OCI-LY1 (cell line): Measurements from ENCODE around the gene TIMMDC1.

Experiments used
- H2AFZ ChIP-seq: fragments of 200-600 bp; sonication (generic), shearing (Covaris generic); 2 replicates; pipeline ENCODE4 v1.6.0; 2014; ENCODE audit warnings: antibody characterized with exemption, mild to moderate bottlenecking, low read length
- H3F3A ChIP-seq: fragments of 200-600 bp; sonication (generic), shearing (Covaris generic); 2 replicates; pipeline ENCODE4 v1.6.0; 2014; ENCODE audit warnings: mild to moderate bottlenecking, antibody characterized with exemption, low read length, moderate library complexity; ENCODE audit not compliant: insufficient read depth
- H3K27ac ChIP-seq: fragments of 200-600 bp; sonication (generic); 2 replicates; pipeline ENCODE4 v1.5.1; 2014; ENCODE audit warnings: low read length, mixed run types, mild to moderate bottlenecking, low read depth; ENCODE audit not compliant: poor library complexity, severe bottlenecking
- H3K27me3 ChIP-seq: fragments of 200-600 bp; sonication (generic); 2 replicates; pipeline ENCODE4 v1.6.0; 2014; ENCODE audit warnings: antibody characterized with exemption, mild to moderate bottlenecking, low read length, moderate library complexity; ENCODE audit not compliant: insufficient read depth
- H3K36me3 ChIP-seq: fragments of 200-600 bp; sonication (generic); 2 replicates; pipeline ENCODE4 v1.6.1; 2014; ENCODE audit warnings: mild to moderate bottlenecking, antibody characterized with exemption, low read length, moderate library complexity, mixed read lengths; ENCODE audit not compliant: insufficient read depth
- H3K4me1 ChIP-seq: fragments of 200-600 bp; sonication (generic); 2 replicates; pipeline ENCODE4 v1.5.1; 2014; ENCODE audit warnings: mild to moderate bottlenecking, low read length, moderate library complexity; ENCODE audit not compliant: insufficient read depth, severe bottlenecking
- H3K4me2 ChIP-seq: fragments of 200-600 bp; sonication (generic), shearing (Covaris generic); 2 replicates; pipeline ENCODE4 v1.6.1; 2014; ENCODE audit warnings: low read length
- H3K4me3 ChIP-seq: fragments of 200-600 bp; sonication (generic); 2 replicates; pipeline ENCODE4 v1.5.1; 2014; ENCODE audit warnings: low read length, low read depth, mild to moderate bottlenecking, mixed read lengths; ENCODE audit not compliant: poor library complexity, severe bottlenecking
- H3K79me2 ChIP-seq: fragments of 200-600 bp; shearing (Covaris generic); 2 replicates; pipeline ENCODE4 v1.6.1; 2016; ENCODE audit warnings: mixed run types, low read length, mixed read lengths; ENCODE audit not compliant: insufficient read depth
- H3K9ac ChIP-seq: fragments of 200-600 bp; sonication (generic), shearing (Covaris generic); 2 replicates; pipeline ENCODE4 v1.6.1; 2014; ENCODE audit warnings: mild to moderate bottlenecking, low read length, mixed read lengths
- H3K9me2 ChIP-seq: fragments of 200-600 bp; sonication (generic), shearing (Covaris generic); 2 replicates; pipeline ENCODE4 v1.6.1; 2014; ENCODE audit warnings: low read depth, mild to moderate bottlenecking, low read length, mixed read lengths
- H3K9me3 ChIP-seq: fragments of 200-600 bp; shearing (Covaris generic); 2 replicates; pipeline ENCODE4 v1.6.1; 2014; ENCODE audit warnings: low read length, mixed read lengths
- H4K20me1 ChIP-seq: fragments of 200-600 bp; sonication (generic), shearing (Covaris generic); 2 replicates; pipeline ENCODE4 v1.6.0; 2016; ENCODE audit warnings: mild to moderate bottlenecking, low read length; ENCODE audit not compliant: insufficient read depth
- EZH2 ChIP-seq: fragments of 200-600 bp; sonication (generic), shearing (Covaris generic); IDR thresholded peaks from 2 replicates; pipeline ENCODE4 v1.8.0; 2017; ENCODE audit warnings: borderline replicate concordance, mixed run types, mild to moderate bottlenecking, antibody characterized with exemption, low read length, moderate library complexity, mixed read lengths
- TF ChIP-seq, protein P1 (sequence below): fragments of 200-600 bp; sonication (generic), shearing (Covaris generic); IDR thresholded peaks from 2 replicates; pipeline ENCODE4 v1.5.1; 2017; ENCODE audit warnings: mild to moderate bottlenecking, antibody characterized with exemption, low read length, moderate library complexity, mixed read lengths

TIMMDC1 gene

DNA sequence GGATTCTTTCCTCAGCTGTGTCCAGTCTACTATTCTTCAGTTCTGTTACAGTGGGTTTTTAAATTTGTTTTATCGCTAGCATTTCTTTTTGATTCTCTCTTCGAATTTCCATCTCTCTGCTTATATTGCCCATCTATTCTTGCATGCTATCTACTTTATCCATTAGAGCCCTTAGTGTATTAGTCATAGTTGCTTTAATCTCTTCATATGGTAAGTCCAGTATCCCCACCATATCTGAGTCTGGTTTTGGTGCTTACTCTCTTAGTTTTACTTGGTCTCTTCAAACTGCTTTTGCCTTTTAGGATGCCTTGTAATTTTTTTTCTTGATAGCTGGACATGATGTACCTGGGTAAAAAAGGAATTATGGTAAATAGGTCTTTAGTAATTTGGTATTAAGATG, 9.1 kb downstream of the TIMMDC1 start:
- H3K4me1 ChIP-seq: no peaks in the 10 kb centered on the region
- H3K79me2 ChIP-seq: peaks cover 3% of the 10 kb centered on the region; the same call in 1 of the 2 replicates
- TF ChIP-seq, protein P1, sequence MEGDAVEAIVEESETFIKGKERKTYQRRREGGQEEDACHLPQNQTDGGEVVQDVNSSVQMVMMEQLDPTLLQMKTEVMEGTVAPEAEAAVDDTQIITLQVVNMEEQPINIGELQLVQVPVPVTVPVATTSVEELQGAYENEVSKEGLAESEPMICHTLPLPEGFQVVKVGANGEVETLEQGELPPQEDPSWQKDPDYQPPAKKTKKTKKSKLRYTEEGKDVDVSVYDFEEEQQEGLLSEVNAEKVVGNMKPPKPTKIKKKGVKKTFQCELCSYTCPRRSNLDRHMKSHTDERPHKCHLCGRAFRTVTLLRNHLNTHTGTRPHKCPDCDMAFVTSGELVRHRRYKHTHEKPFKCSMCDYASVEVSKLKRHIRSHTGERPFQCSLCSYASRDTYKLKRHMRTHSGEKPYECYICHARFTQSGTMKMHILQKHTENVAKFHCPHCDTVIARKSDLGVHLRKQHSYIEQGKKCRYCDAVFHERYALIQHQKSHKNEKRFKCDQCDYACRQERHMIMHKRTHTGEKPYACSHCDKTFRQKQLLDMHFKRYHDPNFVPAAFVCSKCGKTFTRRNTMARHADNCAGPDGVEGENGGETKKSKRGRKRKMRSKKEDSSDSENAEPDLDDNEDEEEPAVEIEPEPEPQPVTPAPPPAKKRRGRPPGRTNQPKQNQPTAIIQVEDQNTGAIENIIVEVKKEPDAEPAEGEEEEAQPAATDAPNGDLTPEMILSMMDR: no peak
- TF ChIP-seq EZH2: no peak
- peaks cover 73% of the 10 kb centered on the region for H3K36me3 ChIP-seq
- no peak overlapping the region for H3K4me3 ChIP-seq
- no peak overlapping the region for H3K27ac ChIP-seq
- no peak overlapping the region for H3K4me2 ChIP-seq
- no peaks in the 10 kb centered on the region for H3K9me3 ChIP-seq
- no peaks in the 10 kb centered on the region for H3K27me3 ChIP-seq
- no peaks in the 10 kb centered on the region for H4K20me1 ChIP-seq
- H2AFZ ChIP-seq: no peak overlapping the region
- H3K9me2 ChIP-seq: no peaks in the 10 kb centered on the region
- H3K9ac ChIP-seq: no peak overlapping the region
- no peaks in the 10 kb centered on the region for H3F3A ChIP-seq

DNA sequence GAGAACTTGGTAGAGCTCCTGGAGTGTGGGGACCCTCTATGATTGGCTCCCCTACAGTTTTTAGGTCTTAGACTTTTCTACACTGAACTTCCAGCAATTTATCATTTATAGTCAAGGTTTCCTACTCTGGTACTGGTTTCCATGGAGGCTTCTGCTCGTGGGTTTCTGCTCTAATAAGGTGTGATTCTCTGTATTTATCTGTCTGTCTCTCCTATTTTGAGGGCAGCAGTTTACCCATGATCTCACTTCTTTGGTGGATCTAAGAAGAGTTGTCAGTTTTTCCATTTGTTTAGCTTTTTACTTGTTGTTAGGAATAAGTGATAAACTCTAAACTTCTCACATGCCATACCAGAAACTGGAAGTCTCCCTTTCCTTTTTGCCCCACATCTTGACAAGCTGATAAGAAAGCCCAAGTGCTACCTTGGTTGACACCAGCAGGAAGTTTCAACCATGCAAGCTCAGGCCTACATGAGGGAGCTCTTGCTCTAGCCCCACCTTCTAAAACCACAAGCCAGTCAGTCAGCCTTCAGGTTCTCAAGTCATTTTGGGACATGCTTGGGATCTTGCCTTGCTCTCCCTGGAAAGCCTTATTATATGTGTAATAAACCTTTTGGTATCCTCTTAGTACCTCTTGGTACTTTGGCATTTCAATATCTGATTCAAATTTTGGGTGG, 10.0 kb downstream of the TIMMDC1 start:
- Histone ChIP-seq H3K27me3 (no peaks in the 10 kb centered on the region), H3K4me2 (no peak overlapping the region), H3K4me3 (no peak overlapping the region), H3K9me3 (no peaks in the 10 kb centered on the region), H3K9ac (no peak overlapping the region), H3K27ac (no peak overlapping the region), H3K79me2 (peaks cover 3% of the 10 kb centered on the region; the same call in 1 of the 2 replicates), H3K36me3 (peaks cover 77% of the 10 kb centered on the region), H4K20me1 (no peaks in the 10 kb centered on the region), H3K4me1 (no peaks in the 10 kb centered on the region), H2AFZ (no peak overlapping the region), H3F3A (no peaks in the 10 kb centered on the region), H3K9me2 (no peaks in the 10 kb centered on the region)
- TF ChIP-seq, protein P1: no peak
- TF ChIP-seq EZH2: no peak

DNA sequence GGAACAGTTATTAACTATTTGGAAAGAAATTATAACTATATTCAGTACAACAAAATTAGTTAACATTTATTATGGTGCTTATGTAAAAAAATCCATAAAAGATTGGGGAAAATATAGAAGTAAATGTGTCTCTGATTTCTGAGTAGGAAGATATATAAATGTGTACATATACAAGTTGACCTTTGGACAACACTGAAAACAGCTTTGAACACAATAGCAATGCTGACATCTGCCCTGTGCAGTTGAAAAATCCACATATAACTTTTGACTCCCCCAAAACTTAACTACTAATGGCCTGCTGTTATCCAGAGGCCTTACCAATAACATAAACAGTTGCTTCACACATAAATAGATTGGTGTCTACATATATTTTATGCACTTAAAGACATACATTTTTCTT, 12.3 kb downstream of the TIMMDC1 start:
- Histone ChIP-seq H3F3A (no peaks in the 10 kb centered on the region), H3K4me1 (no peaks in the 10 kb centered on the region), H3K79me2 (peaks cover 3% of the 10 kb centered on the region; the same call in 1 of the 2 replicates), H3K27me3 (no peaks in the 10 kb centered on the region), H3K9me3 (no peaks in the 10 kb centered on the region), H3K4me3 (no peak overlapping the region), H2AFZ (no peak overlapping the region), H4K20me1 (no peaks in the 10 kb centered on the region), H3K9me2 (no peaks in the 10 kb centered on the region), H3K36me3 (peaks cover 81% of the 10 kb centered on the region), H3K4me2 (no peak overlapping the region), H3K27ac (no peak overlapping the region), H3K9ac (no peak overlapping the region)
- TF ChIP-seq, protein P1: no peak
